ENCODE measurements around the gene PHF12.

The PHF12 gene

GRCh38 chr17:28975031-28975430, 23.7 kb upstream of the PHF12 start:
- DNase-seq (ENCODE audit: low spot score): no peak

GRCh38 chr17:28974451-28974850, 23.1 kb upstream of the PHF12 start:
- no peak for DNase-seq (ENCODE audit: low spot score)

GRCh38 chr17:28973425-28973824, 22.1 kb upstream of the PHF12 start:
- no peak for DNase-seq (ENCODE audit: low spot score)

GRCh38 chr17:28972437-28972836, 21.1 kb upstream of the PHF12 start:
- DNase-seq (ENCODE audit: low spot score): no peak

GRCh38 chr17:28970879-28971278, 19.6 kb upstream of the PHF12 start:
- no peak for DNase-seq (ENCODE audit: low spot score)

GRCh38 chr17:28969706-28970393, 18.5 kb upstream of the PHF12 start:
- no peak for DNase-seq (ENCODE audit: low spot score)

- DNase-seq (ENCODE audit: low spot score): no peak
These were observed 17.6 kb upstream of the PHF12 start for GRCh38 chr17:28968914-28969295.

GRCh38 chr17:28968231-28968913, 17.1 kb upstream of the PHF12 start:
- no peak for DNase-seq (ENCODE audit: low spot score)

- no peak for DNase-seq (ENCODE audit: low spot score)
These were observed 16.2 kb upstream of the PHF12 start for GRCh38 chr17:28967221-28968135.

- no peak for DNase-seq (ENCODE audit: low spot score)
These were observed 12.5 kb upstream of the PHF12 start for GRCh38 chr17:28963841-28964240.

GRCh38 chr17:28963055-28963611, 11.8 kb upstream of the PHF12 start:
- DNase-seq (ENCODE audit: low spot score): no peak

- no peak for DNase-seq (ENCODE audit: low spot score)
These were observed 10.1 kb upstream of the PHF12 start for GRCh38 chr17:28961391-28961790.

- no peak for DNase-seq (ENCODE audit: low spot score)
These were observed 9.1 kb upstream of the PHF12 start for GRCh38 chr17:28960256-28961061.

- no peak for DNase-seq (ENCODE audit: low spot score)
These were observed 8.2 kb upstream of the PHF12 start for GRCh38 chr17:28959471-28959871.

GRCh38 chr17:28958820-28959455, 7.6 kb upstream of the PHF12 start:
- no peak for DNase-seq (ENCODE audit: low spot score)

- no peak for DNase-seq (ENCODE audit: low spot score)
These were observed 6.7 kb upstream of the PHF12 start for GRCh38 chr17:28957992-28958355.

GRCh38 chr17:28957277-28957991, 6.1 kb upstream of the PHF12 start:
- DNase-seq (ENCODE audit: low spot score): no peak

GRCh38 chr17:28956861-28957260, 5.5 kb upstream of the PHF12 start:
- DNase-seq (ENCODE audit: low spot score): no peak

GRCh38 chr17:28956112-28956511, 4.8 kb upstream of the PHF12 start:
- DNase-seq (ENCODE audit: low spot score): no peak

GRCh38 chr17:28955408-28955807, 4.1 kb upstream of the PHF12 start:
- DNase-seq (ENCODE audit: low spot score): no peak

GRCh38 chr17:28954886-28955285, 3.6 kb upstream of the PHF12 start:
- no peak for DNase-seq (ENCODE audit: low spot score)
